Amniotic epithelial cell (primary cell): Measurements from ENCODE around the gene FLOT1.
"Not testable (repeated sequence)": the region's sequence is repeated elsewhere in the genome, so short reads cannot be mapped to it uniquely, and the experiment has no call there.

Experiments
- DNase-seq: peaks from one replicate; pipeline ENCODE4 v3.0.0-alpha.2; 2010; ENCODE audit warnings: low read depth

Gene FLOT1

DNA sequence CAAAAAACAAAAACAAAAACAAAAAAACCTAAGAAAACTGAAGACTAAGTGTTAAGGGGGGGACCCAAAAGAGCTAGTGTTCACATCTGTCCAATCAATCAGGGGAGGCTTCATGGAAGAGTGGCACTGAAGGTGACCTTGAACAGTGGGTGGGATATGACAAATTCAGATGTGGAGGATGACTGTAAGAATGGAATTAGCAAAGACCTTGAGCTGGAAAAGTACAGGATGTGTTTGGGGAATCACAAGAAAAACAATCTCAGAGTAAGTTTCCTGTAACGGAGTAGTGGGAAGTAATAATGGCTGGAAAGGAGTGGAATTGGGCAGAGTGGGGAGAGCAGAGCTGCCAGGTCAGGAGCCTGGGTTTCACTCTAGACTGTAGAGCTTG is 4.8 kb upstream of the FLOT1 start:
- DNase-seq: no peak

GRCh38 chr6:30744054-30744805 is 1.7 kb upstream of the FLOT1 start, which contains the start of gene IER3:
TSS of gene IER3 (minus strand) at chr6:30744547. CDS start at chr6:30744518, 29 bp downstream.
- peak; percentile 92 for DNase-seq

- no peak for DNase-seq
Measured at GRCh38 chr6:30743099-30744053, 889 bp upstream of the FLOT1 start.

DNA sequence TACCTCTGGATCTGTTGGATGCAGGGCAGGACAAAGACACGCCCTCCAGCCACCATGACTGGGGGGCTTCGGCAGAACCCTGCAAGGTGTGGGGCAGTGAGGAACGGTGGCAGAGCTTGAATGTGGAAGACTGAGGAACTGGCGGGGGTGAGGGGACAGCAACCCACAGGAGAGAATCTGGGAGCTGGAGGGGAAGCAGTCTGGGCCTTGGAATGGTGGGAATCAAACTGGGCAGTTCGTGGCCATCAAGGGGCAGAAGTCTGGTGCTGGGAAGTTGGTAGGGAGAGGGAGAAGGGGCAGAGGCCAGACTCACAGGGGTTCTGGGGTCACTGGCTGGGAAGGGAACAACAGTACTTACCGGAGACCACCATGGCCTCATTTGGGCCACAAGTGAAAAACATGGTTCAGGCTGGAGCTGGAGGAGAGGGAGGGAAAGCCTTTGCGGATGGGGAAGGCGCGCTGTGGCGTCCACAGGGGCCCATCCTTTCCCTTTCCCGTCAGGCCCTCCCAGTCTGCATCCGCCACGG is 635 bp downstream of the FLOT1 start:
- peak; percentile 78 for DNase-seq

- no peak for DNase-seq
Measured at GRCh38 chr6:30741063-30741779, 1.3 kb downstream of the FLOT1 start.

GRCh38 chr6:30740540-30740870 is 2.0 kb downstream of the FLOT1 start:
- no peak for DNase-seq

DNA sequence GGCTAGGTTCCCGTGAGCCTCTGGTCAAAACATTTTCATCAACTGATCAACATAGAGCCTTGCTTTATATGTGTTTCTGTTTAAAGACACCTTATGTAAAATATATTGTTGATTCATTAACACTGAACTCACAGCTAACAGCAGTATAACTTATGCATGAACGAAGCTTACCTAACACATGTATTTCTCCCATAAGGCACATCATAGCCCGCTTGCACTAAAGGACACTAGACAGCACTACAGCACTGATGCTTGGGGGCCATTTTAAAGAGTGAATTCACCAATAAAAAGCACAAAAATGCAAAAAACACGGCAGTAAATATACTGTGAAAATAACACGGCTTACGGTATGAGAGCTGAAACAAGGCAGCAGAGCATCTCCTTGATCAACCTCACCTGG is 4.0 kb downstream of the FLOT1 start:
- DNase-seq: no peak

DNA sequence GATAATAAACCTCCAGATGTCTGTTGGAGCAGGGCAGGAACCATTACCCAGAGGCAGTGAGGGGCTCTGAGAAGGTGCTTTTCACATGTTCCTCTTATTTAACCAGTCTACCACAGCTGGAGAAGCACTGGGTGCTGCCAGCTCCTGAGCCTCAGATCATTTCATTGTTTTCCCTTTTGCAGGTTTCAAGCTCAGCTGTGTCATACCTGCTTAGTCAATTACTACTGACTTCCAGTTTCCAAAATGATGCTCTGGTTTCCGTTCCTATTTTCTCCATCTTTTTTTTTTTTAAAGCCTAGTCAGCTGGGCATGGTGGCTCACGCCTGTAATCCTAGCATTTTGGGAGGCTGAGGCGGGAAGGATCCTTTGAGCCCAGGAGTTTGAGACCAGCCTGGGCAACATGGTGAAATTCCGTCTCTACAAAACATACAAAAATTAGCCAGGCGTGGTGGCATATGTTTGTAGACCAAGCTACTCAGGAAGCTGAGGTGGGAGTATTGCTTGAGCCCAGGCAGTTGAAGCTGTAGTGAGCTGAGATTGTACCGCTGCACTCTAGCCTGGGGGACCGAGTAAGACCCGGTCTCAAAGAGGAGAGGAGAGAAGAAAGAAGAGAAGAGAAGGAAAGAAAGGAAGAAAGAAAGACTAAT is 6.7 kb downstream of the FLOT1 start:
- DNase-seq: no peak

- no peak for DNase-seq
Measured at GRCh38 chr6:30732237-30732943, 10.1 kb downstream of the FLOT1 start.

- peak; percentile 69 for DNase-seq
Measured at GRCh38 chr6:30730601-30731435, 11.7 kb downstream of the FLOT1 start.

- DNase-seq: peak; percentile 80
Measured at GRCh38 chr6:30727920-30728553, 14.4 kb downstream of the FLOT1 start.

GRCh38 chr6:30726506-30727413 is 15.7 kb downstream of the FLOT1 start:
- DNase-seq: no peak

DNA sequence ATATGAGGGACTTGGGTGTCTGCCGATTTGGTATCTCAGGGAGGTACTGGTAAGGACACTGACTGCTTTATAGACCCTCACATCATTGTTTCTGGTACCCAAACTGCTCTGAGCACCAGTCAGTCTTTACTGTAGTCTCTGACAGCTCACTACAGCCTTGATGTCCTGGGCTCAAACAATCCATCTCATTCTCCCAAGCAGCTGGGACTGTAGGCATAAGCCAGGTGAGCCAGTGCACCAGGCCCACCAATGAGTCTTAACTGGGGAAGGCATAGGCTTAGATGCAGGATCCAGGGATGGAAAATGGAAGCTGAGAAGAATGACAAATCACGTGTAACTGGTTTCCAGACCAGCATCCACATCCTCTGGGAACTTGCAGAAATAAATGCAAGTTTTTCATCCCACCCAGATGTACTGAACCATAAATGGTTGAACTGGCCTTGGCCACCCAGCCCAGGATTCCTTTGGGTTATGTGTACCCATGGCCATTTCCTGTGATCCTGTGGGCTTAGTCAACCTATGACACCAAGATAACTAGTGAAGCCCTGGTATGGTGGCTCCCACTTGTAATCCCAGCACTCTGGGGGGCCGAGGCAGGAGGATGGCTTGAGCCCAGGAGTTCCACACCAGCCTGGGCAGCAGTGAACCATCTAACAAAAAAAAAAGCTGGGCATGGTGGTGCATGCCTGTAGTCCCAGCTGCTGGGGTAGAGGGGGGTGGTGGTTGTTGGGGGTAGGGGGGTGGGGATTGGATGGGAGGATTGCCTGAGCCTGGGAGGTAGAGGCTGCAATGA is 16.6 kb downstream of the FLOT1 start:
- peak; percentile 67 for DNase-seq

- DNase-seq: no peak
Measured at GRCh38 chr6:30724906-30725667, 17.4 kb downstream of the FLOT1 start.

- DNase-seq: not testable (repeated sequence)
Measured at GRCh38 chr6:30723843-30724741, 18.4 kb downstream of the FLOT1 start.
